ENCODE measurements around the gene HCRTR1. TPM values are rescaled to one million over a fixed set of nuclear protein-coding genes. Genes with fewer than 3 reads are reported as not detected.

HCRTR1 gene
- total and polyA plus RNA-seq, 7 experiments from 2014 or later: not detected

DNA sequence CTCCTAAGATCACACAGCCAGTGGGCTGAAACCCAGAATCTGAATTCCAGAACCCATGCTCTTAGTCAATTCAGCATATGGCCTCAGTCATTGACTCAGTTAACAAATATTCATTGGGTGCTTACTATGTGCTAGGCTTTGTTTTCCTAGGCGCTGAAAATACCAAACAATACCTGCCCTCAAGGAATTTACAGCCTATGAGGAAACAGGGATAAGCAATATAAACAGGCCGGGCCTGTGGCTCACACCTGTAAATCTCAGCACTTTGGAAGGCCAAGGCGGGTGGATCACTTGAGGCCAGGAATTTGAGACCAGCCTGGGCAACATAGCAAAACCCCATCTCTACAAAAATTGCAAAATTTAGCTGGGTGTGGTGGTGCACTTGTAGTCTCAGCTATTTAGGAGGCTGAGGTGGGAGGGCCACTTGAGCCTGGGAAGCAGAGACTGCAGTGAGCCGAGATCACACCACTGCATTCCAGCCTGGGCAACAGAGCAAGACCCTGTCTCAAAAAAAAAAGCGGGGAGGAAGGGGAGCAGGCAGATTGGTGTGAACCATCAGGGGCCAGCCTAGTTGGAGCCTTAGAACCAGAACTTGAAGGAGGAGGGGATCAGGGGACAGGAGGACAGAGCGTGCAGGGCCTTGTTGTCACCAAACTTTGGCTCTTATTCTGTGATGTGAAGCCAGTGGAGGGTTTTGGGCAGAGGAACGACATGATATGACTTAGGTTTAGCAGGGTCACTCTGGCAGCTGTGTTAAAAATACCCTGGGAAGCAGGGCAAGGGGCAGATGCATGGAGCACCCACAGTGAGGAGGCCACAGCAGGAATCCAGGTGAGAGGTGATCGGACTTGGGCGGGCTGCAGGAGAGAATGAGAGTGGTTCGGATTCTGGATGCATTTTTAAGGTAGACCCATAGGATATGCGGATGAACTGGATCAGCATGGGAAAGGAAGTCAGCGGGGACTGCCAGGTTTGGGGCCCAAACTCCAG is 35.4 kb upstream of the HCRTR1 start:
- H3K9me3 Mint-ChIP-seq: no peaks in the 10 kb centered on the region
- ChIA-PET CTCF (no interaction called here), POLR2A (interaction anchor here (0.6 kb wide), 1 partner anchor 467 kb away, joined by 3 read pairs; no protein-coding TSS in a partner anchor)
- peaks cover 0 to 3% (median 0%) of the 10 kb centered on the region in 5 donors for H3K27me3 Mint-ChIP-seq
- Histone ChIP-seq H3K9me3 (ENCODE audit: control insufficient read depth in 2 of 3, low read length in 3 of 3) (no peaks in the 10 kb centered on the region), H3K36me3 (ENCODE audit: control insufficient read depth in 2 of 3, insufficient read depth in 3 of 3, low read length in 3 of 3) (no peaks in the 10 kb centered on the region), H3K4me1 (ENCODE audit: control insufficient read depth in 2 of 2, insufficient read depth in 2 of 2, low read length in 2 of 2) (no peaks in the 10 kb centered on the region), H3K27me3 (ENCODE audit: control insufficient read depth in 2 of 2, insufficient read depth in 2 of 2, low read length in 2 of 2) (no peaks in the 10 kb centered on the region), H3K27ac (ENCODE audit: low read depth, low read length) (no peak overlapping the region), H3K4me3 (ENCODE audit: low read length) (no peak overlapping the region)
- H3K4me3 Mint-ChIP-seq: no peak overlapping the region
- intact Hi-C loops (cut with micrococcal nuclease): no loop called here
- DNase-seq: no peak
- no peak for ATAC-seq
- H3K36me3 Mint-ChIP-seq: no peaks in the 10 kb centered on the region
- no peak overlapping the region for H3K27ac Mint-ChIP-seq
- peaks cover 0 to 4% (median 0%) of the 10 kb centered on the region in 7 donors for H3K4me1 Mint-ChIP-seq

DNA sequence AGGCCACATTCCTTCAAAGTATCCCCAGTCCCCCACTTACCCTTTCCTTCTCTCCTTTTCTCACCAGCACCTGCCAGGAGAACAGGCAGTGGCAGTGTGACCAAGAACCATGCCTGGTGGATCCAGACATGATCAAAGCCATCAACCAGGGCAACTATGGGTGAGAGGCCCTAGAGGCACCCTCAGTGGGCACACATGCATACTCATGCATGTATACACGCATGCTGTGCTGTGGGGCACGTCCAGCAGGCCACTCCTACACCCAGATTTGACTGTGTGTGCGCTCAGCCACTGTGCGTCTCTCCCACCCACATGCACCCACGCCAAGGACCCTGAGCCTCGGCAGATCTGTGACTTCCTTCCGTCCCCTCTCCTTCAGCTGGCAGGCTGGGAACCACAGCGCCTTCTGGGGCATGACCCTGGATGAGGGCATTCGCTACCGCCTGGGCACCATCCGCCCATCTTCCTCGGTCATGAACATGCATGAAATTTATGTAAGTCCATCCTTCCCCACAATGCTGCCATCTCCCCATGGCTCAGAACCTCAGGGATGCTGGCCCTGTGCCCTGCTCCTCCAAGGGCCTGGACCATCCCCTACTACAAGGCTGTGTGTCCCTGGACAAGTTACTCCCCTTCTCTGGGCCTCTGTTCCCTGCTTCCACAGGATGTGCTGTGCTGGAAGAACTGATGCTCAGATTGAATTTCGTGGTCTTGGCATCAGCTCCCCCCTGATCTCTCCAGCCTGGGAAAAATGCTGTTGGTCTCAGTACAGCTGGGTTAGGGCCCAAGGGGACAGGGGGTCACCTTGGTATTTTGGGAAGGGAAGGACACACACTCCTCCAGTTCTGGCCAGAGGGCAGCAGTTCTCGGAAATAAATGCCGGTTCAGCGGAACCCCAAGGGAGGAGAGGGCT is 34.2 kb upstream of the HCRTR1 start:
- POLR2A ChIA-PET: no interaction called here
- intact Hi-C loops (cut with micrococcal nuclease): no loop called here
- DNase-seq (no peak), ATAC-seq (no peak)
- H3K4me3 ChIP-seq (ENCODE audit: low read length): no peak overlapping the region
- Mint-ChIP-seq H3K4me1 (peaks cover 0 to 6% (median 0%) of the 10 kb centered on the region in 7 donors), H3K4me3 (no peak overlapping the region), H3K27me3 (peaks cover 5 to 12% (median 7%) of the 10 kb centered on the region in 5 donors), H3K27ac (no peak overlapping the region), H3K9me3 (no peaks in the 10 kb centered on the region), H3K36me3 (no peaks in the 10 kb centered on the region)
- CTCF ChIA-PET: no interaction called here
- no peaks in the 10 kb centered on the region for H3K4me1 ChIP-seq (ENCODE audit: control insufficient read depth in 2 of 2, insufficient read depth in 2 of 2, low read length in 2 of 2)
- H3K27me3 ChIP-seq (ENCODE audit: control insufficient read depth in 2 of 2, insufficient read depth in 2 of 2, low read length in 2 of 2): no peaks in the 10 kb centered on the region
- H3K9me3 ChIP-seq (ENCODE audit: control insufficient read depth in 2 of 3, low read length in 3 of 3): no peaks in the 10 kb centered on the region
- no peaks in the 10 kb centered on the region for H3K36me3 ChIP-seq (ENCODE audit: control insufficient read depth in 2 of 3, insufficient read depth in 3 of 3, low read length in 3 of 3)
- no peak overlapping the region for H3K27ac ChIP-seq (ENCODE audit: low read depth, low read length)

DNA sequence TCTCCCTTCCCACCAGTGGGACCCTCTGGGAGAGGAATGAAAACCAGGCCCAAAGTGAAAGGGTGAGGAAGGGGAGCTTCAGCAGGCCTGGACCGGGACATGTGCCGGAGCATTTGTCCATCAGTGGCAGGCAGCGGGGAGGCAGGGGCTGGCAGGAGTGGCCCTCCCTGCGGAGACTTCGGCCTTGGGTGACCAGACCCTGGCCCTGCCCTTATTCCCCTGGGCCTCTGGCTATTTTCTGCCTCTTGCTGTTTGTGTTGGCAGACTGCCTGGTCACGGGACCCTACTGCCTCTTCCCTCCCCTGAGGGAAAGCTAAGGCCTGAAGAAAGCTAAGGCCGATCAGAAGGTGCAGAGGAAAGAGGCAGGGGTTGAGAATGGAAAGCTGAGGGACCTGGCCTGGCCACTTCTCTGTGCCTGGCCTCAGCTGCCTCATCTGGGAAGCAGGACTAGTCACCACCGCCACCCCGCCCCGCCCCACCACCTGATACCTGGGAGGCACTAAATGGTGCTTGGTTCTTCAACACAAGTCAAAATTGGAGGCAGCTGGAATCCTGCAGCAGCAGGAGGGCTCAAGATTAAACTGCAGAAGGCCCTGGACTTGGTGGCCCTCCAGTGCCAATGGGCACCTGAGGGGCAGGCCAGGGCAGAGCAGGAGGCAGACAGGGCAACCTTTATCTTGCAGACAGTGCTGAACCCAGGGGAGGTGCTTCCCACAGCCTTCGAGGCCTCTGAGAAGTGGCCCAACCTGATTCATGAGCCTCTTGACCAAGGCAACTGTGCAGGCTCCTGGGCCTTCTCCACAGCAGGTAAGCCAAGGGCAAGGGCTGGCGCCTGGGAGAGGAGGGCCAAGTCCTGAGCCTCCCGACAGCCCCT is 33.3 kb upstream of the HCRTR1 start:
- CTCF ChIA-PET: no interaction called here
- H3K27ac Mint-ChIP-seq: no peak overlapping the region

DNA sequence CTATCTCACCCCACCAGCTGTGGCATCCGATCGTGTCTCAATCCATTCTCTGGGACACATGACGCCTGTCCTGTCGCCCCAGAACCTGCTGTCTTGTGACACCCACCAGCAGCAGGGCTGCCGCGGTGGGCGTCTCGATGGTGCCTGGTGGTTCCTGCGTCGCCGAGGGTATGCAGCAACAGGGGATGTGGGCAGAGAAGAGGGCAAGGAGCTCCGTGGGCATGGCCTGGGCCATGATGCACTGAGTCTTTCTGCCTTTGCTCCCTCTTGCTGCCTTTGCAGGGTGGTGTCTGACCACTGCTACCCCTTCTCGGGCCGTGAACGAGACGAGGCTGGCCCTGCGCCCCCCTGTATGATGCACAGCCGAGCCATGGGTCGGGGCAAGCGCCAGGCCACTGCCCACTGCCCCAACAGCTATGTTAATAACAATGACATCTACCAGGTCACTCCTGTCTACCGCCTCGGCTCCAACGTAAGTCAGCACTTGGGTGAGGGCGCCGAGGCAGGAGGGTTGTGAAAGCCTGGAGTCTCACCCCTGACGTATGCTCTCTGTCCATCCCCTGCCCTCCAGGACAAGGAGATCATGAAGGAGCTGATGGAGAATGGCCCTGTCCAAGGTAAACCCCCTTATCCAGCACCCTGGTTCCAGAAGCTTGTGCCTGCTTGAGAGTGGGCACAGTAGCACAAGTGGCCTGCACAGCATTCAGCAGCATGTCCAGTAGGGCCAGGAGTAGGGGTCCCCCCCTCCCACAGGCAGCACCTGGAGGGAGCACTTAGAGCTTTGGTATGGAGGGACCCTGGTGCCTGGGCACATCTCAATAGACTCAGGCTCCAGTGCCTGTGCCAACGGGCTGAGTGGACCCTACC is 32.4 kb upstream of the HCRTR1 start:
- no peaks in the 10 kb centered on the region for H3K4me1 ChIP-seq (ENCODE audit: control insufficient read depth in 2 of 2, insufficient read depth in 2 of 2, low read length in 2 of 2)
- ChIA-PET CTCF (no interaction called here), POLR2A (no interaction called here)
- Mint-ChIP-seq H3K27ac (no peak overlapping the region), H3K36me3 (no peaks in the 10 kb centered on the region), H3K9me3 (no peaks in the 10 kb centered on the region), H3K4me1 (peaks cover 0 to 6% (median 3%) of the 10 kb centered on the region in 7 donors), H3K4me3 (no peak overlapping the region), H3K27me3 (peaks cover 11 to 18% (median 14%) of the 10 kb centered on the region in 5 donors)
- no peaks in the 10 kb centered on the region for H3K9me3 ChIP-seq (ENCODE audit: control insufficient read depth in 2 of 3, low read length in 3 of 3)
- no peak overlapping the region for H3K27ac ChIP-seq (ENCODE audit: low read depth, low read length)
- no peaks in the 10 kb centered on the region for H3K27me3 ChIP-seq (ENCODE audit: control insufficient read depth in 2 of 2, insufficient read depth in 2 of 2, low read length in 2 of 2)
- no peak for DNase-seq
- intact Hi-C loops (cut with micrococcal nuclease): no loop called here
- H3K36me3 ChIP-seq (ENCODE audit: control insufficient read depth in 2 of 3, insufficient read depth in 3 of 3, low read length in 3 of 3): no peaks in the 10 kb centered on the region
- no peak overlapping the region for H3K4me3 ChIP-seq (ENCODE audit: low read length)
- no peak for ATAC-seq

More for the DNA sequence above, 33.3 kb upstream of the HCRTR1 start:
- no peaks in the 10 kb centered on the region for H3K4me1 ChIP-seq (ENCODE audit: control insufficient read depth in 2 of 2, insufficient read depth in 2 of 2, low read length in 2 of 2)
- no peak overlapping the region for H3K4me3 ChIP-seq (ENCODE audit: low read length)
- POLR2A ChIA-PET: no interaction called here
- no peaks in the 10 kb centered on the region for H3K36me3 Mint-ChIP-seq
- intact Hi-C loops (cut with micrococcal nuclease): no loop called here
- no peaks in the 10 kb centered on the region for H3K9me3 ChIP-seq (ENCODE audit: control insufficient read depth in 2 of 3, low read length in 3 of 3)
- H3K27ac ChIP-seq (ENCODE audit: low read depth, low read length): no peak overlapping the region
- no peaks in the 10 kb centered on the region for H3K36me3 ChIP-seq (ENCODE audit: control insufficient read depth in 2 of 3, insufficient read depth in 3 of 3, low read length in 3 of 3)
- DNase-seq (no peak), ATAC-seq (no peak)
- H3K9me3 Mint-ChIP-seq: no peaks in the 10 kb centered on the region
- H3K4me1 Mint-ChIP-seq: peaks cover 0 to 6% (median 1%) of the 10 kb centered on the region in 7 donors
- peaks cover 8 to 15% (median 10%) of the 10 kb centered on the region in 5 donors for H3K27me3 Mint-ChIP-seq
- H3K4me3 Mint-ChIP-seq: no peak overlapping the region
- H3K27me3 ChIP-seq (ENCODE audit: control insufficient read depth in 2 of 2, insufficient read depth in 2 of 2, low read length in 2 of 2): no peaks in the 10 kb centered on the region

DNA sequence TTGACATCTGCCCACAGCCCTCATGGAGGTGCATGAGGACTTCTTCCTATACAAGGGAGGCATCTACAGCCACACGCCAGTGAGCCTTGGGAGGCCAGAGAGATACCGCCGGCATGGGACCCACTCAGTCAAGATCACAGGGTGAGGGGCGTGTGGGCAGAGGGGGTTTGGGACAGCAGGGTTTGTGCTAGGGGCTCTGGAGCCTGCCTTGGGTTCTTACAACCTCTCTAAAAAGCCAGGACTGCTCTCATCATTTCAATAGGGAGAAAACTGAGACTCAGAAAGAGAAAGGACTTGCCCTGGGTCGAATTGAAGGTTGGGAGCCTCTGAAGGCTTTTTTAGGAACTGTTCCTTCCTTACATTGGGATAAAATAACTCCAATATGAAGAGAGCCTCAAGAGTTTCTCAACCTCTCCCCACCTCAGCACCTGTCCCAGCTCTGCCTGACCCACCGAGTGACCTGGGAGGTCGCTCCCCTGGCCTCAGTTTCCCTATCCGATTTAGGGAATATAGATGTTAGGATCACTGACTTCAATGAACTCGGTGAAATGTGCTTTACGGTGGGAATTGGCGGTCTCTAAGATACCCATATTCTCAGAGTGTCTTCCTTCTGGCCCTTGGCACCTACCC is 31.6 kb upstream of the HCRTR1 start:
- peaks cover 0 to 6% (median 3%) of the 10 kb centered on the region in 7 donors for H3K4me1 Mint-ChIP-seq
- H3K27ac Mint-ChIP-seq: no peak overlapping the region
- no peaks in the 10 kb centered on the region for H3K27me3 ChIP-seq (ENCODE audit: control insufficient read depth in 2 of 2, insufficient read depth in 2 of 2, low read length in 2 of 2)

More for the DNA sequence above, 31.6 kb upstream of the HCRTR1 start:
- H3K9me3 ChIP-seq (ENCODE audit: control insufficient read depth in 2 of 3, low read length in 3 of 3): no peaks in the 10 kb centered on the region
- ATAC-seq (no peak), DNase-seq (no peak)
- H3K4me1 ChIP-seq (ENCODE audit: control insufficient read depth in 2 of 2, insufficient read depth in 2 of 2, low read length in 2 of 2): no peaks in the 10 kb centered on the region
- H3K36me3 ChIP-seq (ENCODE audit: control insufficient read depth in 2 of 3, insufficient read depth in 3 of 3, low read length in 3 of 3): no peaks in the 10 kb centered on the region
- H3K4me3 ChIP-seq (ENCODE audit: low read length): no peak overlapping the region
- POLR2A ChIA-PET: no interaction called here
- intact Hi-C loops (cut with micrococcal nuclease): no loop called here
- no peaks in the 10 kb centered on the region for H3K36me3 Mint-ChIP-seq
- H3K9me3 Mint-ChIP-seq: no peaks in the 10 kb centered on the region
- H3K27ac ChIP-seq (ENCODE audit: low read depth, low read length): no peak overlapping the region
- H3K4me3 Mint-ChIP-seq: no peak overlapping the region
- H3K27me3 Mint-ChIP-seq: peaks cover 14 to 18% (median 14%) of the 10 kb centered on the region in 5 donors
- CTCF ChIA-PET: no interaction called here
